Stimulated activated CD4-positive, alpha-beta T cell treated with anti-CD3 and anti-CD28 coated beads, Interleukin-4, amount 100 ng/mL, for 48 hours (primary cell): ENCODE measurements around the gene VTCN1.
"Not testable (repeated sequence)": the region's sequence is repeated elsewhere in the genome, so short reads cannot be mapped to it uniquely, and the experiment has no call there.

Experiments
- DNase-seq, 2 donors: peaks; one replicate each; pipeline ENCODE4 v3.0.0-alpha.2; 2020; ENCODE audit warnings: low read depth in 2 of 2

VTCN1 gene

DNA sequence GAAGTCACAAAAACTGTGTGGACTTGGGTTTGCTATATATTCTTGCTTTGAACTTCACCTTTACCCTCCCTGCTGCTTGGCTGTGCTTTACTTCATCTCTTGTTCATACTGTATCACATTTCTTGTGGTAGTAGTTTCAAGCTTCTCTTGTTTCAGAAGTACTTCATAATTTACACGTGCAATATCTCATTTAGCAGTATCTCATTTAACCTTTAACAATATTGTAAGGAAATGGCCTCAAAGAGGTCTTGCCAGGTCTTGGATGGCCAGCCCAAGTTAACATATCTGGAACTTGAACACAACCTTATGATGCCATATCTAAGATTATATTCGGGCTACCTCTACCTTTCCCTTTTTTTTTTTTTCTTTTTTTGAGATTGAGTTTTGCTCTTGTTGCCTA lies 87.5 kb downstream of the VTCN1 start:
- DNase-seq = no peak

GRCh38 chr1:117122330-117123025 lies 88.2 kb downstream of the VTCN1 start:
- DNase-seq = no peak

DNA sequence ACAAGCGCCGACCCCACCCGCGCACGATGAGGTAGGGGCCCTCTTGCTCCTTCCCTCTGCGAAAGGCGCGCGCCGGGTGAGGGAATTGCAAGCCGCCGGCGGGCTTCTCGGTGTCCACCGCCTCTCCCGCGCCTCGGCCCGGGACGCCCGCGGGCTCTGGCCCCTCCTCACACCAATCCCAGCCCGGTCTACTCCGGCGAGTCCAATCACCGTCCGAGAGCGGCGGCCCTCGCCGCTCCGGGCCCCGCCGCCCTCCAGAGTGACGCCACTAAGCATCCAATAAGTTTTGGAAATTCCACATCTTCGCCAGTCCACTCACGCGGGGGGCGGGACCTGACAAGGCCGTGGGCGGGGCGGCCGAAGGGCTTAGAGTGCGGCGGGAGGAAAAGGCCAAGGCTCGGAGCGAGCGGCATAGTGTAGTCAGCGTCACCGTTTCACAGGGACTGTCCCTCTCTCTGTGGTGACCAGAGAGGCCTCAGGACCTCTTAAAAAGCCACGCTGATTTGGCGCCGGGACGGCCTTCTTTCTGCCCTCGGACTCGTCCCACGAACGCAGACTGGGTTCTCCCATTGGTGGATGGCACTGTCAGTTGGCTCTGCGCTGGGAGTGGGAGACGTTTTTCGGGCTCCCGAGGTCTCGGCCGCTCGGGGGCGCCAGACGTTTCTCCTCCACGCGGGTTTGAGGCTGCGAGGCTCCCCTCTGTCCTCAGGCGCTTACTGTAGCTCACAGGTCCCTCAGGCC lies 89.0 kb downstream of the VTCN1 start, which contains the start of gene TRIM45:
TRIM45 (minus strand) TSS at position 161 of the 741 bp plus-strand sequence. CDS start 548 bp downstream, outside the sequence.
- peak; percentile 76 to 79 for DNase-seq

GRCh38 chr1:117120774-117121588 lies 89.7 kb downstream of the VTCN1 start:
- no peak for DNase-seq

DNA sequence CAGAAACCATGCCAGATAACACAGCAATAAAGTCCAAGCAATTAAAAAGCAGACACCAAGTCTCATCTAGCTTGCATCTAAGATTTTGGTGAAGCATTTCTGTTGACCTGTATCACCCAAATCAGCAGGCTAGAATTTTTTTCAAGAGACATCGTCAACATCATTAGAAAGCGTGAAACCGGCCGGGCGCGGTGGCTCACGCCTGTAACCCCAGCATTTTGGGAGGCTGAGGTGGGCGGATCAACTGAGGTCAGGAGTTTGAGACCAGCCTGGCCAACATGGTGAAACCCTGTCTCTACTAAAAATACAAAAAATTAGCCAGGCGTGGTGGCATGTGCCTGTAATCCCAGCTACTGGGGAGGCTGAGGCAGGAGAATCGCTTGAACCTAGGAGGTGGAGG lies 91.6 kb downstream of the VTCN1 start:
- DNase-seq = not testable (repeated sequence)

DNA sequence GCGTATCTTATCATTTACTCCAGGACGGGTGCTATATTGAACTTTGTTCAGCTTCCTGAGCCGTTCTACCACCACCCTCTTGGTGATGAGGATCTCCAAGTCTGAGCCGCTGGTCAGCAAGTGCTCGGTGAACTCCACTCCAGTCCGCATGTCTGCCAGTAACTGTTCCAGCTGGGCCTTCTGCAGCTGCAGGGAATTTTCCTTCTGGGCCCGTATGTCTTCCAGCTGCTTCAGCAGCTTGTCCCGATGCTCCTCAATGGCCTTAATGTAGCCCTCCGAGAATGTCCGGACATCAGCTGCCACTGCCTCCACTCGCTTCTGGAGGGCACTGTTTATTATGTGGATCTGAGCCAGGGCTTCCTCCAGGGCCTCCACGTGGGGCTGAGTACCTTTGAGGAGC lies 92.6 kb downstream of the VTCN1 start:
- DNase-seq = no peak

DNA sequence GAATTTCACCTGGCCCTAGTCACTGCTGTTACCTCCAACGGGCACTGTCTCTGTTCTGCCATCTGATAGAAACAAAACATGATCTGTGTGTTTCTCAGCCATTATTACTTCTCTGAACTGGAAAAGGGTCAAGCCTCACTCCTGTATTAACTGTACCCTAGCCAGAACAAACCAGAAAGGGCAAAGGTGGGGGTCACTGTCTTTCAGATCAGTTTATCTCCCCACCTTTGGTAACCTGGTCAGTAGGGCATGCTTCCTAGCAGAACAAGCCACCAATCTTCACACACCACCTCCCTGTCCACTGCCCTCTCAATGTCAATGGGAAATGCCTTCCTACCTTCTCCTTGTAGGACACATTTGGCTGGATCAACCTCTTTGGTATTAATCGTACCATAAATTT lies 93.0 kb downstream of the VTCN1 start:
- DNase-seq = no peak

DNA sequence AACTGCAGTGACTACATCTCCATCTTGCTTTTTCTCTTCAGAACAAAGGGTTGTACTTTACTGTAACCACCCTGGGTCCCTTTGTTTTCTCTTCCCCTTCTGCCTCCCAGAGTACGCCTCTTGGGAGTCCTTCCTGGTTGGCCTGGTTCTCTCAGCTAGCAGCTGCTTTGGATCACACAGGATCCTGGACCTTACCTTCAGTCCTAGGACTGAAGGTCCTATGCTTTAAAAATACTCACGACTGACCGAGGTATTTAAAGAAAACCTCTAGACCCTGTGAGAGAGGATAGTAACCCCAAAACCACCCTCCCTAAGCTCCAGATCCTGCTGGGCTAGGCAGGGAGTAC lies 94.0 kb downstream of the VTCN1 start:
- DNase-seq = no peak

- DNase-seq = no peak
These were observed 94.5 kb downstream of the VTCN1 start for GRCh38 chr1:117116090-117116783.

DNA sequence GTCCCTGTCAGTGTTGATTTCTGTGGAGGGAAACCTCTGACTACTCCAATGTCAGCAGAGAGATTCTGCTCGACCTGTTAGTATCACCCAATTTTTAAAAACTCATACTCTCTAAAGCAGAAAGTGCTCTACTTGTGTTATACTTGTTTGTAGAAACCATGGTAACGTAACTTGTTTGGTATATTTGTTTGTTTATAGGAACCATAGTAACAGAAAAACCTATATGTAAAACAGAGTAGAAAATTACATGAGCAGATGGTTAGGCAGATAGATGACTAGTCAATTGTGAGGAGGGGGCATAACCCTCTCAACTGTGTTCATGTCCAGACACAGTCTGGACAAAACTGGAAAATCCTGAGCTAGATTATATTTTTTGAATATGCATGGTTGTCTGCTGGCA lies 95.8 kb downstream of the VTCN1 start:
- no peak for DNase-seq

- no peak for DNase-seq
These were observed 97.5 kb downstream of the VTCN1 start for GRCh38 chr1:117113199-117113598.

DNA sequence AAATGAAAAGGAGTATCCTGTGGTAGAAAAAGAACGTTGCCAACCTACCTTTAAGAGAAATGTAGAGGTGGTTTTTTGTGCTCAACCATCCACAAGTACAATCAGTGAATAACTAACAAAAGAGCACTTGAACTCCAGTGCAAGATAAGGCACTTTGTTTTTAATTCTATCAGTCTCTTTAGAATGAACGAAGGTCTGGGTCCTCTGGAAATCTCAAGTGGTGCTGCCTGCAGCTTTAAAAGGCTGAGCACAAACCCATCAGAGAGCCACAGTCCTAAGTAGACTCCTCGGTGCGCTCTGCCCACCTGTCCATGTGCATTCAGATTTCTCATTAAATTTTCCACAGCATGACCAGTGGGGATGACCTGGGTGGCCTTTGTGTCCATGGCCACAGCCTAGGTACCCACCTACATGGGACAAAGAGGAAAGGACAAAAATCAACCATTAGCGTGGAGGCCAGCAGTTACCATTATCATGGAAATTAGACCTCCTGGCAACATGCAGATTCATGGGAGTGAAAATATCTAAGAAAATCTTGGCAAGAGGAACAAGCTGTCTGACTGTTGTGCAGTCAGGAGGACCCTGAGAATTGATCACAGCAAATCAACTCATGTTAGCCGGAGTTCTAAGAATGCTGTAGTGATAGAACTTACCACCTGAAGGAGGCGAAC lies 98.5 kb downstream of the VTCN1 start:
- no peak for DNase-seq

DNA sequence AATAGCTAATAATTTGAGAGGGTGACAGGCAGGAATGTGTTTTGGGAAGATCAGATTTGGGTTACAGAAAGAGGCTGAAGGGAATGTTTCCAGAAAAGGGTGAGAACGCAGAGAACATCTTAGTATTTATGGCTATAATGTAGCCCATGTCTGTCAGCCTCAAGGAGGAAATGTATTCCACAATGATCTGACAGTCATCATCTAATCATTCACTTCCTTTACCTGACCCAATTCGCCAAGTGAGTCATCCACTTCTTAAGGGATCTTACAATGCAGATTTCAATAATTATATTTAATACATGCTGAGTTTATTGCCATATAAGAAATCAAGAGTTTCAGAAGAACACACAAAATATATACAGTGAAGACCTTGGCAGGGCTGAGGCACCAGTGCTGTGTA lies 100.0 kb downstream of the VTCN1 start:
- DNase-seq = no peak

DNA sequence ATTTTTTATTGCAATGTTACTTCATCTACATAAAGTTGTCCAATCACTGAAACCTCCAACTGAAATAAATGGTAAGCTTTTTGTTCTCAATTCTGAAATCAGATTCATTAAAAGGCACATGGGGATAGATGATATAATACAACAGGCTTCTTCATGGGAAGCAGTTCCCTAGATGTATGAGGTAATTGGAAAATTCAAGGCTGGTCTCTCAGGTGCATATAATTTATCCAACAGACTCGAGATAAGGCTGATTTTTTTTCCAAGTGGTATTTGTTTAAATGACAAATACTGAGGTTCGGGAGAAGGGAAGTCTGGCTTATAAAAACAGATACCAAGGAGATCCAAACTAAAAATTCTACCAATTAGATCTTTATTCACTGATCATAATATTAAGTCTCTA lies 103.4 kb downstream of the VTCN1 start:
- DNase-seq = no peak

DNA sequence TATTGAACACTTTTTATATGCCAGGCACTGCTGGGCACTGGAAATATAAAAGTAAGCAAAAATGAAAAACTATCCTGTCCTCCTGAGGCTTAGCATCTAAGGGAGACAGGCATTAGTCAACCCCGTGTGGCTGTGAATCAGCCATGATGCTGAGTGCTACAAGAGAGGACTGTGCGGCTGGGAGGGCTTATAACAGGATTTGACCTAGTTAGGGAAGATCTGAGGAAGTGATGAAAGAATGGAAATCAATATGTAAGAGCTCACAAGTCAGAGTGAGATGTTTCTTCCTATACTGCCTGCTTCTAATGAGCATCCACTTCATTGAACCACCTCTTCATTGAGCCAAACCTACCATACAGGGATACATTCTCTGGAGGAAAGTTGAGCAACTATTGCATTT lies 104.2 kb downstream of the VTCN1 start:
- DNase-seq = no peak

DNA sequence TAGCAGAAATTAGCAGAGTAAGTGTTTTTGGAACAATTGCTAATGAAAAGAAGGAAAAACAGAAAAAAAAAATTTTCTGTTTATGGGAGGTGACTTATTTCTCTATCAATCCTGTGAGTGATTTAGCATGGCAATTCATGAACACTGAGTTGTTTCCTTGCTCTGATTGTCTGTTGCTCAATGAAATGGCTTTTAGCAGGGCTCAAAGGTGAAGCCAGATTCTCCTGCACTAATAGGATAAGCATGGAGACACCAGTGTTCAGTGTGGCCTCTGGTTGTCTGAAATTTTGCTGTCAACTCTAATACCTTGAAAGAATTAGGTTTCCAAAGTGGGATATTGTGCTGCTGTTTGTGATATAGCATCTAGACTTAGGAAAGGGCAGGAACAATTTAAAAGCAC lies 105.0 kb downstream of the VTCN1 start:
- no peak for DNase-seq

- no peak for DNase-seq
These were observed 105.7 kb downstream of the VTCN1 start for GRCh38 chr1:117104986-117105385.

DNA sequence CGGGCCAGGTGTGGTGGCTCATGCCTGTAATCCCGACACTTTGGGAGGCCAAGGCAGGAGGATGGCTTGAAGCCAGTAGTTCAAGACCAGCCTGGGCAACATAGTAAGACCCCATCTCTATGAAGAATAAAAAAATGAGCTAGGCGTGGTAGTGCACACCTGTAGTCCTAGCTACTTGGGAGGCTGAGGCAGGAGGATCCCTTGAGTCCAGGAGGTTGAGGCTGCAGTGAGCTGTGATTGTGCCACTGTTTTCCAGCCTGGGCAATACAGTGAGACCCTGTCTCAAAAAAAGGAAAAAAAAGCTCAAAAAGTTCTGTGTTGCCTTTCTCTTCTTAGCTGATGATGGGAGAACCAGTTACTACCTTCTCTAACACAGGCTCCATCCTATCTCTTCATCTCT lies 108.9 kb downstream of the VTCN1 start:
- not testable (repeated sequence) for DNase-seq

DNA sequence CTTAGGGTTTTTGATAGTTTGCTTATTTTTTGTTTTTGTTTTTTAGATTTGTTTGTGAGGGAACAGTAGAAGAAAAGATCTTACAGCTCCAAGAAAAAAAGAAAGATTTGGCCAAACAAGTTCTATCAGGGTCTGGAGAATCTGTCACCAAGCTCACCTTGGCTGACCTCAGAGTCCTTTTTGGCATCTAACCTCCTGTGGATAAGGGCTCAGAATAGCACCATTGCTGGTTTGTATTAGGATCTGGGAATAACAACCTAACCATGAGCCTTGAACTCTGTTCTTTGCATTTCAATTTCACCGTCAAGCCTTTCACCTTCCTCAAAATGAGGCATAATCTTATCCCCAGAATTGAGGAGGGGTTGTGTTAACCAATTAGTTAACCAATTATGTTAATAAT lies 109.4 kb downstream of the VTCN1 start:
- no peak for DNase-seq

- no peak for DNase-seq
These were observed 112.3 kb downstream of the VTCN1 start for GRCh38 chr1:117098287-117098890.

DNA sequence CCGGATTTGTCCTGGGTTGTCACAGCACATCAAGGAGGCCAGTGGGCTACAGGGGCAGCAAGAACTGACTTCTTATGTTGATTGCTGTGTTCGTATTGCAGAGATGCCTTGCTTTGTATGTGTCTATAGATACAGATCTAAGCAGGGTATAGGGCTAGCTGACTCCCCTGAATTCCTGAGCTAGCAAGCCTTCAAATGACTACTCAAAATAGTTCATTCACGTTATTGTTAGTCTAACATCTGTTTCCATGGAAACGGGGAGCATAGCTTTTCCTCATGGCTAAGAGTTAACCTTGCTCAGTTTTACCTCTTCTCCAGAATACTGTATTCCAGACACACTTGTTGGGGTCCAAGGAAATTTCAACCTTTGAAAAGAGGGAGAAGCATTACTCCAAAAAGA lies 113.3 kb downstream of the VTCN1 start:
- DNase-seq = no peak
